OCI-LY1 (cell line): ENCODE results near the gene CCDC63.

Source experiments
- CTCF ChIP-seq: fragments of 200-600 bp; sonication (generic), shearing (Covaris generic); IDR thresholded peaks from 2 replicates; pipeline ENCODE4 v1.5.1; 2017; ENCODE audit warnings: mild to moderate bottlenecking, antibody characterized with exemption, low read length, moderate library complexity, mixed read lengths
- EZH2 ChIP-seq: fragments of 200-600 bp; sonication (generic), shearing (Covaris generic); IDR thresholded peaks from 2 replicates; pipeline ENCODE4 v1.8.0; 2017; ENCODE audit warnings: borderline replicate concordance, mixed run types, mild to moderate bottlenecking, antibody characterized with exemption, low read length, moderate library complexity, mixed read lengths

DNA sequence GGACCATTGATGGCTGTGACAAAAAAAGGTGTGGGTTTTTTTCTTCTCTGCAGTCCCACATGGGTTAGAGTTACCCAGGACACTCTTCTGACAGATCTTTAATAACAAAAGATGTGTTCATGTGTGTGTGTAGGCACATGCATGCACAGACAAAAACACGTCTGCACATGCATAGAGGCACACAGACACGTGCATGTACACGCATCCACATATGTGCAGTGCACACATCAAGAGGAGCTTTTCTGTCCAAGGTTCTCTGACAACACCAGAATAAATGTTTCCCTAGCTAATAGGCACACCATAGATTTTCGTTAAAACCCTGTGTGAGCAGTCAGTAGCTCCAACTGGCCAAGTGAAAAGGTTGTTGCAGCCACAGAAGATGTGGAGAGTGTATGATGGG lies 76.4 kb downstream of the CCDC63 start:
- TF ChIP-seq CTCF, result no peak
- no peak for TF ChIP-seq EZH2
